ENCODE results near the gene MREG.
A peak's percentile ranks its signal among the peaks of the same experiment; 100 is the strongest.

Gene MREG

GRCh38 chr2:215940645-215941184, 72.6 kb downstream of the MREG start:
- TF ChIP-seq CTCF (IDR thresholded peaks at IDR 0.05): no peak

DNA sequence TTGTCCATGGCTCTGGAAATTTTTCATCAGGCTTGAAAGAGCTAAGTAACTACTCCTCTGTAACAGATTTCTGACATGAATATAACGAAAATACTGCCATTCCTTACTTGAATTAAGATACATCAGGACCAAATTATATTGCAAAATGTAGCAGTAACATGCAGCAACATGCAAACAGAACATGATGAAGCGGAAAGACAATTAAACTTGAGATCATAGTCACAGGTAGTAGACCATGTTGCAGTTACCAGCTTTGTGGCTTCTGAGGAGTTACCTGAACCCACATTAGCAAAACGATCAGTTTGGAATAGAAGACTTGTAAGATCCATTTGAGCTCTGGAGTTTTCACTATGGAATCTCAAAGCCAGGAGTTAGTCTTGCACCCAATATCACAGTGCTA, 76.2 kb downstream of the MREG start:
- no peak for TF ChIP-seq CTCF (IDR thresholded peaks at IDR 0.05)

DNA sequence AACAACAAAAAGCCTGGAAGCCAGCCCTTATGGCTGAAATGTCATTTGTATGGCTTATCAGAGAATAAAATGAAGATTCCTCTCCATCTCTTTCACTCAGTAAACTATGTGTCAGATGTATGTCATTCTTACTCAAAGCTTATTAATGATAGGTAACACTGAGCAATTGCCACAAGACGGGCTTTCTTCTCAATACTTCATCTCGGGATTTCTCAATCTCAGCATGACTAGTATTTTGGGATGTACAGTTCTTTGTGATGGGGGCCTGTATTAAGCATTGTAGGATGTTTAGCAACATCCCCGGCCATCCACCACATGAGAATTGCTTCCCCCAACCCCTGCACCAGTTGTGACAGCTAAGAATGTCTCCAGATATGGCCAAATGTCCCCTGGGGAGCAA, 80.2 kb downstream of the MREG start:
- no peak for TF ChIP-seq CTCF (IDR thresholded peaks at IDR 0.05)

DNA sequence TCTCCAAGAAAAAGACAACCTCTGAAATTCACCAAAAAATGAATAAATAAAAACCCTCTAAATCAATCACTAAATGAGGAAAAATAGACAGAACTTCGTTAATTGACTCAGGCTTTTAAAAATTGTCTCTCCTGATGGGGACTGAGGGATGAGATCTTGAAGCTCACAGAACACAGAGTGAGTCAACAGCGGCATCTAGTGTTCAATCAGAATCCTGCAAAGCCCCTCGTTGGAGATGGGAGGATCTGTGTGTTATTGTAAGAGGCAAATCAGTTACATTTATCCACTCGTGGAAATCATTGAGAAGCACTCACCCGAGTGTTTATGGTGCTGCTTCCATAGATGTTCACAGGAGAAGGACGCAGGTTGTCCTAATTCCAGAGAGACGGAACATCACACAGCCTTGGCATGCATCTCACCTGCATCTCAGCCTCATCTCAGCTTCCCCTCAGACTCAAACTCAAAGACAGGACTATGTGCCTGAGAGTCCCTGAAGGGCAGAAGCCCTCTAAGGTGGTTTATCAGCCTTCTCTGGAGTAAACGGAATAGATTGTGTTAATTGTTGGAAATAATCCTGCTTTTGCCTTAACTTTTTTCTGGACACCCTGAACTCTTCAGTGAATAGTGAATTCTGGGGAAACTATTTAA, 82.0 kb downstream of the MREG start:
- peak; percentile 90 for TF ChIP-seq CTCF (IDR thresholded peaks at IDR 0.05)

DNA sequence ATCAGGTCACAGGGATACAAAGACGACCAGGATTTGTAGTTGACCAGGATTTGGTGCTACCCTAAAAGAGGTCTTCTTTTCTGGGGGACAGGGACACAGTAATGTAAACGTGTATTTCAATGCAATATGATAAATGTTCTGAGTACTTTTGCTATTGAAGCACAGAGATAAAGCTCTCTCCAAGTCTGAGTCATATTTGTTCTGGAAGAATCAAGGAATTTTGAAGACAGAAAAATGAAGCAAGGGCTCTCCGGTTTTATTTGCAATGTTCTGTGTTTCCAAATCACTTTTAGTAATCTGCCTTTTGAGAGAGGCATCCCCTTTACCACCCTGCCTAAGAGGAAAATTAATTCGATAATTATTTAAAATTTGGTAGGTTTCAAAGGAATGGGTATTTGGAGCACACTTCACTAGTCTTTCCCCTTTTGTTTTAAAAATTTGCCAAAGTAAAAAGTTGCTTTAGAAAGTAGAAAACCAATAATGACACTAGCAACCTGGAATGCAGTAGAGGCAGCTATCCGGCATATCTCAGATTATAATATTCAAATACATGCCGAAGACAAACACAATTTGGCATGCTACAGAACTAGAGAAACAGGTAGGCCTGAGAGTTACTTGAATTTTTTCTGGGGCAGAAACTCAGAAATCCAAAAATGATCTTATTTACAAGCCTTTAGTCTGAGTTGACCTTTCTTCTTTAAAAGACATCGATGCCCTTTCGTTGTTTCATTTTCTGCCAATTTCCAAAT, 82.7 kb downstream of the MREG start:
- no peak for TF ChIP-seq CTCF (IDR thresholded peaks at IDR 0.05)

DNA sequence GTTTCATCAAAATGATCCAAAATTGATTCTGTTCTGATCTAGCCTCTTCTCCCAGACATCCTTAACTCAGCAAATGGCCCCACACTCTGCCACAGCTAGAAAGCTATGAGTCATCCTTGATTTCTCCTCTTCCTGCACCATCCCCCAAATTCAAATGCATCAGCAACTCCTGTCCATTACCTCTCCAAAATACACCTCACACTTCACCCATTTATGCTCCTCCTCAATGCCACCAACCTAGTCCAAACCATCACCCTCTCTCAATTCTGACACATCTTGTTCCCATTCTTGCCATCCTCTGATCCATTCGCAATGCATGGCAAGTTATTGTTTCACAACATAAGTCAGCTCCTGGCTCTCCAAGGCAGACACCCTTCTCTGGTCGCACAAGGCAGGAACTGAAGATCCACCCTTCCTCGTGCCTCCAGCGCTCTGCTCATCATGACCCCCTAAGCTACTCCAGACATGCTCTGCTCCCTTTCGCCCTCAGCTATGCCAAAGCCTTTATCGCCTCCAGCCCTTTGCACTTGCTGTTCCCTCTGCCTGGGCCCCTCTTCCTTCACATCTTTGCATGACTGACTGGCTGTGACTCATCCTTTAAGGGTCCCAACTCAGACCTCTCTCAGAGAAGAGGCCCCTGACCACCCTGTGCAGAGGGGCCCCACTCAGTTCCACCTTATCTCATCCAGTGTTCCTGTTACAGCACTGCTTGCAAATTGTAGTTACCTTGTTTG, 83.6 kb downstream of the MREG start:
- no peak for TF ChIP-seq CTCF (IDR thresholded peaks at IDR 0.05)

DNA sequence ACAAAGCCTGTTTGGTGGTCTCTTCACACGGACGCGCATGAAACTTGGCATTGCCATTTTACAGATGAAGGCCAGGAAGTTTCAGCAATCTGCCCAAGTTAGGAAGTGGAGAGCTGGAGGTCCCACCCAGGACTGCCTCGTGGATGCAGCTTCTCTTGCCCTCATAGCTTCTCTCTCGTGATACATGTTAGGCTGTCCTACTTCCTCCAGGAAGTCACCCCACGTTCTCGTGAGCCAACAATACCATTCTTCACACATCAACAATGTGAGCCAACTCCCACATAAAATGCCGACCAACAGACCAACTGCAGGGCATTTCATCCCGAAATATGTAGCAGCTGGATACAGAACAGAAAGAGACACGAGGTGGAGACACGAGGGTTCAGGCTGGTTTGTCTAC, 85.3 kb downstream of the MREG start:
- no peak for TF ChIP-seq CTCF (IDR thresholded peaks at IDR 0.05)

All from LNCAP (cell line).